ENCODE measurements around the gene FSTL5. TPM values are rescaled to one million over a fixed set of nuclear protein-coding genes. Genes with fewer than 3 reads are reported as not detected.

Gene FSTL5
- total RNA-seq, 2 donors from 2014 or later: not detected

- DNase-seq (ENCODE audit: low spot score) (no peak), ATAC-seq (no peak)
- peaks cover 8% of the 10 kb centered on the region for H3K9me3 Mint-ChIP-seq
- H3K27ac Mint-ChIP-seq: no peak overlapping the region
- no peak overlapping the region for H3K4me3 Mint-ChIP-seq
- no peaks in the 10 kb centered on the region for H3K36me3 Mint-ChIP-seq
- H3K27me3 Mint-ChIP-seq: no peaks in the 10 kb centered on the region
- no peaks in the 10 kb centered on the region for H3K4me1 Mint-ChIP-seq (ENCODE audit: low read depth in 2 of 2)
Observed at GRCh38 chr4:161948026-161948770, 215.6 kb downstream of the FSTL5 start.

- H3K9me3 Mint-ChIP-seq: peaks cover 18% of the 10 kb centered on the region
- no peak for DNase-seq (ENCODE audit: low spot score)
- H3K4me3 Mint-ChIP-seq: no peak overlapping the region
- H3K27me3 Mint-ChIP-seq: no peaks in the 10 kb centered on the region
- H3K27ac Mint-ChIP-seq: no peak overlapping the region
- no peaks in the 10 kb centered on the region for H3K4me1 Mint-ChIP-seq (ENCODE audit: low read depth in 2 of 2)
- ATAC-seq: no peak
- no peaks in the 10 kb centered on the region for H3K36me3 Mint-ChIP-seq
Observed at GRCh38 chr4:161937596-161937995, 226.2 kb downstream of the FSTL5 start.

- Mint-ChIP-seq H3K36me3 (no peaks in the 10 kb centered on the region), H3K27me3 (no peaks in the 10 kb centered on the region), H3K4me1 (ENCODE audit: low read depth in 2 of 2) (no peaks in the 10 kb centered on the region), H3K27ac (no peak overlapping the region), H3K9me3 (peaks cover 15% of the 10 kb centered on the region), H3K4me3 (no peak overlapping the region)
- no peak for ATAC-seq
- no peak for DNase-seq (ENCODE audit: low spot score)
Observed at GRCh38 chr4:161936625-161937550, 226.9 kb downstream of the FSTL5 start.

GRCh38 chr4:161931089-161931488 is 232.7 kb downstream of the FSTL5 start:
- DNase-seq (ENCODE audit: low spot score) (no peak), ATAC-seq (no peak)
- Mint-ChIP-seq H3K36me3 (peaks cover 6% of the 10 kb centered on the region), H3K9me3 (peaks cover 15% of the 10 kb centered on the region), H3K27ac (no peak overlapping the region), H3K4me3 (no peak overlapping the region), H3K4me1 (ENCODE audit: low read depth in 2 of 2) (no peaks in the 10 kb centered on the region), H3K27me3 (no peaks in the 10 kb centered on the region)

- Mint-ChIP-seq H3K36me3 (peaks cover 6% of the 10 kb centered on the region), H3K4me1 (ENCODE audit: low read depth in 2 of 2) (no peaks in the 10 kb centered on the region), H3K27ac (no peak overlapping the region), H3K27me3 (no peaks in the 10 kb centered on the region), H3K4me3 (no peak overlapping the region), H3K9me3 (peaks cover 12% of the 10 kb centered on the region)
- DNase-seq (ENCODE audit: low spot score): no peak
- no peak for ATAC-seq
Observed at GRCh38 chr4:161929956-161930355, 233.8 kb downstream of the FSTL5 start.

- Mint-ChIP-seq H3K36me3 (peaks cover 6% of the 10 kb centered on the region), H3K27ac (no peak overlapping the region)
Observed at GRCh38 chr4:161926033-161926828, 237.6 kb downstream of the FSTL5 start.

GRCh38 chr4:161920304-161921052 is 243.3 kb downstream of the FSTL5 start:
- DNase-seq (ENCODE audit: low spot score) (no peak), ATAC-seq (no peak)
- H3K4me1 Mint-ChIP-seq (ENCODE audit: low read depth in 2 of 2): no peaks in the 10 kb centered on the region
- H3K4me3 Mint-ChIP-seq: no peak overlapping the region
- peaks cover 4% of the 10 kb centered on the region for H3K36me3 Mint-ChIP-seq
- peaks cover 6% of the 10 kb centered on the region for H3K9me3 Mint-ChIP-seq
- no peaks in the 10 kb centered on the region for H3K27me3 Mint-ChIP-seq
- no peak overlapping the region for H3K27ac Mint-ChIP-seq

More at GRCh38 chr4:161926033-161926828, 237.6 kb downstream of the FSTL5 start:
- Mint-ChIP-seq H3K9me3 (peaks cover 11% of the 10 kb centered on the region), H3K27me3 (no peaks in the 10 kb centered on the region), H3K4me1 (ENCODE audit: low read depth in 2 of 2) (no peaks in the 10 kb centered on the region), H3K4me3 (no peak overlapping the region)
- no peak for ATAC-seq
- no peak for DNase-seq (ENCODE audit: low spot score)

GRCh38 chr4:161919442-161920220 is 244.2 kb downstream of the FSTL5 start:
- H3K4me3 Mint-ChIP-seq: no peak overlapping the region
- H3K9me3 Mint-ChIP-seq: peaks cover 6% of the 10 kb centered on the region
- no peak for DNase-seq (ENCODE audit: low spot score)
- H3K27me3 Mint-ChIP-seq: no peaks in the 10 kb centered on the region
- peaks cover 4% of the 10 kb centered on the region for H3K36me3 Mint-ChIP-seq
- no peak for ATAC-seq
- no peaks in the 10 kb centered on the region for H3K4me1 Mint-ChIP-seq (ENCODE audit: low read depth in 2 of 2)
- H3K27ac Mint-ChIP-seq: no peak overlapping the region

- H3K27me3 Mint-ChIP-seq: no peaks in the 10 kb centered on the region
- ATAC-seq: no peak
- no peak for DNase-seq (ENCODE audit: low spot score)
- no peak overlapping the region for H3K4me3 Mint-ChIP-seq
- no peak overlapping the region for H3K27ac Mint-ChIP-seq
- H3K9me3 Mint-ChIP-seq: peaks cover 8% of the 10 kb centered on the region
- H3K36me3 Mint-ChIP-seq: peaks cover 11% of the 10 kb centered on the region
- no peaks in the 10 kb centered on the region for H3K4me1 Mint-ChIP-seq (ENCODE audit: low read depth in 2 of 2)
Observed at GRCh38 chr4:161916035-161916434, 247.8 kb downstream of the FSTL5 start.

GRCh38 chr4:161907590-161907955 is 256.2 kb downstream of the FSTL5 start:
- H3K27me3 Mint-ChIP-seq: no peaks in the 10 kb centered on the region
- H3K36me3 Mint-ChIP-seq: peaks cover 3% of the 10 kb centered on the region
- ATAC-seq (no peak), DNase-seq (ENCODE audit: low spot score) (no peak)
- H3K4me3 Mint-ChIP-seq: no peak overlapping the region
- H3K4me1 Mint-ChIP-seq (ENCODE audit: low read depth in 2 of 2): no peaks in the 10 kb centered on the region
- peaks cover 9% of the 10 kb centered on the region for H3K9me3 Mint-ChIP-seq
- H3K27ac Mint-ChIP-seq: no peak overlapping the region

GRCh38 chr4:161906836-161907589 is 256.8 kb downstream of the FSTL5 start:
- Mint-ChIP-seq H3K4me3 (no peak overlapping the region), H3K4me1 (ENCODE audit: low read depth in 2 of 2) (no peaks in the 10 kb centered on the region), H3K9me3 (peaks cover 6% of the 10 kb centered on the region), H3K27ac (no peak overlapping the region), H3K27me3 (no peaks in the 10 kb centered on the region), H3K36me3 (no peaks in the 10 kb centered on the region)
- no peak for ATAC-seq
- no peak for DNase-seq (ENCODE audit: low spot score)

- Mint-ChIP-seq H3K9me3 (peaks cover 7% of the 10 kb centered on the region), H3K27me3 (no peaks in the 10 kb centered on the region), H3K27ac (no peak overlapping the region), H3K4me1 (ENCODE audit: low read depth in 2 of 2) (no peaks in the 10 kb centered on the region), H3K36me3 (peaks cover 7% of the 10 kb centered on the region), H3K4me3 (no peak overlapping the region)
- DNase-seq (ENCODE audit: low spot score) (no peak), ATAC-seq (no peak)
Observed at GRCh38 chr4:161900110-161900509, 263.7 kb downstream of the FSTL5 start.
